ENCODE data around the gene MCM6. TPM values are rescaled to one million over a fixed set of nuclear protein-coding genes. Genes with fewer than 3 reads are reported as not detected.
"Not testable (repeated sequence)": the region's sequence is repeated elsewhere in the genome, so short reads cannot be mapped to it uniquely, and the experiment has no call there.

The MCM6 gene
- total RNA-seq (2014; rRNA removed; shearing (Covaris generic)) = 72.6 and 95.4 TPM in 2 replicates

DNA sequence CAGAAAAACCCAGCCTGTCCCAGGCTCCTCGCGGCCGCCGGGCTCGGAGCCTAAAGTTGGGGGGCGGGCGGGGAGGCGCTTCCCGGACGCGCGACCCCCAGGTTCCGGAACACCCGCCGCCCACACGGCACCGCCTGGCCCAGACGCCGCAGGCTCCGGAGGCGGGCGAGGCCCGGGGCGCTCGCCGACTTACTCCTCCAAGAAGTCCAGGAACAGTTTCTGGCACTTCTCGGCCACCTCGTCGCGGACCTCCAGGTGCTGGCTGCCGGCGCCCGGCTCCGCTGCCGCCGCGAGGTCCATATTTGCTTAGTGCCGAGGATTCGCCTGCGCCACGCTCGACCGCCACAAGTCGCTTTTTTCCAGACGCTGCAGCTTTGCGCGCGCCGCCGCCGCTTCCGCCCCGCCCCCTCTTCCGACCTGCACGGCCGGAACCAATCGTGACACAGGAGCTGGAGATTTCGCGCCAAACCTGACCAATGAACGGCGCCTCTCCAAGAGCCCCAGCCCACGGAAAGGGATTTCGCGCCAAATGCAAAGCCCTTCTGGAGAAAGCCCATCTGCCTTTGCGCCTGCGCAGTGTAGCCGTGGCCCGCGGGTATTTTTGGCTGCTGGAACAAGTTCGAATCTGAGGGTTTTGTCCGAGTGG, at the start of gene MCM6:
Gene MCM6, minus strand, starts transcription at position 378 of the 646 bp plus-strand sequence. Its CDS starts 78 bp downstream, at position 300.
- DNase-seq (ENCODE audit: low spot score) = peak; percentile 99
- in situ Hi-C loops (cut with HindIII; ENCODE audit: low sequenced_read_pairs) = no loop called here

DNA sequence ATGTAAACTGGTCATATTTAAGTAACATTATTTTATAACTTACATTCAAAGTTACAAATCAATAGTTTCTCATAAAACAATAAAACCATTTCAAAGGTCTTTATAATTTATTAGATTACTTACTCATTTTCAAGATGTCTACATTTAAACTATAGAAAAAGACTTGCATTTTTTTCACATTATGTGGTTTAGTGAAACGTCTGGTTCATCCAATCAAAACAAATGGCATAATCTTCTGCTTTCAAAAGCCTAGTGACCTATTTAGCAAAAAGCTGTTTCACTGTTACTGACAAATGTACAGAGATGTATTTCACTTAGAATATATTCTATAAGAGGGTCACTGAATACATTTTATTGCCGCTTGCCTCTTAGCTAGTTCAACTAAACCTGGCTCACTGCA, 49.3 kb upstream of the MCM6 start:
- in situ Hi-C loops (cut with HindIII; ENCODE audit: low sequenced_read_pairs) = no loop called here

DNA sequence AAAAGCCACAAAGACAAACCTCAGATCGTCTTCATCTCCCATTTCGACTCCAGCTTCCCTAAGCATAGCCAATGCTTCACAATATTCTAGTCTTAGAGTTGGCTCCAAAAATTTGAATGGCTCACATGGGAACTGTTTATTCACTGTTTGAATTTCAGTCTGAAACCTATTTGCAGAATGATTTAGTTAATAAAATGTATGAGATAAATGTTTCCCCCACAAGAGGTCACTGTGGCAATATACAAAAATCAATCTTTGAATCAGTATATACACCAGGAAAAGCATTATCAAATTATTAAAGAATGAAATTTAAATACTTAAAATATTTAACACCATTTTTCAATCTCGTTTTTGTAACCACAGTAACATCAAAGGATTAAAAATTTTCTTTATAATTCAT, 40.0 kb upstream of the MCM6 start:
- peak; percentile 70 for DNase-seq (ENCODE audit: low spot score)
- in situ Hi-C loops (cut with HindIII; ENCODE audit: low sequenced_read_pairs) = no loop called here

More for the DNA sequence above, 49.3 kb upstream of the MCM6 start:
- DNase-seq (ENCODE audit: low spot score) = no peak

DNA sequence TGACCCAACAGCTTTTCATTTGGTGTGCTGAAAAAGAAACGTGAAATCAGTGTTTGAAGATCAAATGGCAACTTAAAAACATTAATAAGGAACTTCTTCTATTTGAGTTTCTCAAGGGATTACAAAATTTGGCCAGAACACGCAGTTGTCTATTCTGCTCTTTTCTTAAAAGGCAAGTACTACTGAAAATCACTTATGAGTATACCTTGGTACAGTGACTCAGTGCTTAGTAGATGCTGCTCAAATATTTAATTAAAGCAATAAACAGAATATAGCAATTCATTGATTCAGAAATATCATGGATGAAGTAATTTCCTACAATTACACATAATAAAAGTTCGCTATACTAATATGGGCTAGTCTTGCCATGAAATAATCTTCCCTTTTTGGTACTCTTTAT, 38.2 kb upstream of the MCM6 start:
- no peak for DNase-seq (ENCODE audit: low spot score)
- in situ Hi-C loops (cut with HindIII; ENCODE audit: low sequenced_read_pairs) = no loop called here

DNA sequence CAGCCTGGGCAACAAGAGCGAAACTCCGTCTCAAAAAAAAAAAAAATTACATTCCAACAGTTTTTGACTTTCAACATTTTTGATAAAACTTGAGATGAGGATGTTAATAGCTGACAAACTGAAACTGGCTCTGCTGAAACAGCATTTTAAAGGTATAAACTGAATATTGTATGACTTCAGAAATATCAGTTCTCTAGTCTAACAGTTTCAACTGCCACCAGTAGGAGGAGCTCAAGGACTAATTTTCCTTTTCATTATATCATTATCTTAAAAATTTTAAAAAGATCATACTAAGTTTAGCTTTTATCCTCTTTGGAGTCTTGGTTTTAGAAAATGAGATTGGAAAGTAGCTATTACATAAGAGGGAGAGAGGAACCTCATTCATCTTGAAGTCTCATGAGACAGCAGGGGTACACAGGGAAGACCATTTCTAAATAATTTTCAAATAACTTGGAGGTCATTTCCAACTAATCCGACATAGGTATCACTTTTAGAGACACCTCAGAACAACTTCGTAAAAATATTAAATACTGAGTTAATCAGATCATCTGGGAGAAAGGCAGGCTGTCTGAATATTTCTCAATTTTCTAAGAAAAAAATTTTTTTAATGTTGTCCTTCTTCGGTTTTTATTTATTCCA, 37.6 kb upstream of the MCM6 start:
- DNase-seq (ENCODE audit: low spot score) = peak; percentile 42
- in situ Hi-C loops (cut with HindIII; ENCODE audit: low sequenced_read_pairs) = no loop called here

DNA sequence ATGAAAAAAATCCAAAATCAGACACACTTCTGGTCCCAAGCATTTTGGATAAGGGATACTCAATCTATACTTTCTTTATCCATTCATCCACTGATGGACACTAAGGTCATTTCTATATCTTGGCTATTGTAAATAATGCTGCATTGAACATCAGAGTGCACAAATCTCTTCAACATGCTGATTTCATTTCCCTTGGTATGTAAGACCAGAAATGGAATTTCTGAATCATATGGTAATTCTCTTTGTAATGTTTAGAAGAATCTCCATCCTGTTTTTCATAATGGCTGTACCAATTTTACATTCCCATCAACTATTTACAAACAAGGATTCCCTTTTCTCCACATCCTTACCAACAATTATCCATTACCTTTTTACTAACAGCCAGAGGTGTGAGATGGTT, 33.7 kb upstream of the MCM6 start:
- in situ Hi-C loops (cut with HindIII; ENCODE audit: low sequenced_read_pairs) = no loop called here
- DNase-seq (ENCODE audit: low spot score) = no peak

DNA sequence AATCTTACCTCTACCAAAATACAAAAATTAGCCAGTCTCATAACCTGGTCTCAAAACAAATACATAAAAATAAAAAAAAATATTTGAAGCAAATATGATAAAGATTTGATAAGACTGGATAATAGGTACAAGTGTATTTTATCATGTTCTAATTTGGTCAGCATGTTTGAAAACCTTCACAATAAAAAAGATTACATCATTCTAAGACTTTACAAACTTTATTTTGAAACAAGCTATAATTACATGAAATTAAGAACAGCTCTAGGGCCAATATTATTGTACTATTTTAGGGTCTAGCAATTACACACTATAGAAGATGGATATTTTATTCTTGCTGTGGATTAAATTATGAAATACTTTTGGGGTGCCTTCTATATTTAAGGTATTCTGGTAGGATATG, 29.4 kb upstream of the MCM6 start:
- in situ Hi-C loops (cut with HindIII; ENCODE audit: low sequenced_read_pairs) = no loop called here
- no peak for DNase-seq (ENCODE audit: low spot score)

DNA sequence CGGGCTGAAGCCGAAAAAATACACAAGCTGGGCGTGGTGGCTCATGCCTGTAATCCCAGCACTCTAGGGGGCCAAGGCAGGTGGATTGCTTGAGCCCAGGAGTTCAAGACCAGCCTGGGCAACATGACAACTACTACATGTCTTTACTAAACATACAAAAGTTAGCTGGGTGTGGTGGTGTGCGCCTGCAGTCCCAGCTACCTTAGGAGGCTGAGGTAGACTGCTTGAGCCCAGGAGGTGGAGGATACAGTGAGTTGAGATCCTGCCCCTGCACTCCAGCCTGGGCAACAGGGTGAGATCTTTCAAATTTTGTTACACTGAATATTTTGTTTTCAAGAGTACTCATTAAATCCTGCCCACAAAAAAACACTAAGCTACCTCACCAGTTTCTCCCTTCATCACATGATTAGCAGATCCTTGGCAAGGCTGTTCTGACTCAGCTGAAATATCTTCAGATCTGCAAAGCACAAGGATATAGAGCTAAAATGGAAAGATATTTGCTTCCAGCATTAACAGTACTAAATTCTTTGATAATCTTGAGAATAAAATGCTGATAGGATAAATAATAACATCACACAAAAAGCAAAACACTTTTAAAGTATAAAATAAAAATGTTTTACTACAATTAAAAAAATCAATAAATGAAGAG, 28.2 kb upstream of the MCM6 start:
- no peak for DNase-seq (ENCODE audit: low spot score)
- in situ Hi-C loops (cut with HindIII; ENCODE audit: low sequenced_read_pairs) = no loop called here

DNA sequence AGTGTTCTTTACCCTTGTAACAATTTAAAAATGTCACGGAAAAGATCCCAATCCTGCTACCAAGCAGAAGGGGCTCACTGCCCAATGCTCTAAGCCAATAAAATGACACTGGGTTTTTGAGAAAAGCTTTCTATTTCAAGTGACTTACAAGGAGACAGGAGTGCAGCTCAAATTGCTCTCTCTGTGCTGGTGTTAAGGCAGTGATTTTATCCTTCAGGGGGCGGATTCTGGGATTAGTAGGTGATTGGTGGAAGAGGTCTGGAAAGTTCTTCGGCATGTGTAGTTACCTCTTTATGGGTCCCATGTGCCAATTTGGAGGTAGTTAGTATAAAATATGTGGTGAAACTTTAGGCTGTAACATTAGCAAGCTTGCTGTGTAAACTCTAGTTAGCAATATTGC, 27.4 kb upstream of the MCM6 start:
- in situ Hi-C loops (cut with HindIII; ENCODE audit: low sequenced_read_pairs) = no loop called here
- no peak for DNase-seq (ENCODE audit: low spot score)

DNA sequence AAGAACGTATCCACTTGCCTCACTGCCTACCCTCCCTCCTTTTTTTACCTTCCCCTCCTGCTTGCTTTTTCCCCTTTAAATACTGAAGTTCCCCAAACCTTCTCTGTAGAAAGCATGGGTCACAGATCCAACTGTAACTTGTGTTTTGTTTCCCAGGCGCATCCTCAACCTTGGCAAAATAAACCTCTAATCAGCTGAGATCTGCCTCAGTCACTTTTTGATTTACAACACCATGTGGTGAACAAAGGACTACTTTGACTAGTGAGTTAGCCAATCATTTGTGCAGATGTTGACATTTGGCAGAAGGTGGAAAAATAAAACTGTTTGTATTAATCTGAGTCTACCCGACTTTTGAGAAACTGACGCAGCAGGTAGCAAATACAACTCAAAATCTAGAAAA, 23.3 kb upstream of the MCM6 start:
- in situ Hi-C loops (cut with HindIII; ENCODE audit: low sequenced_read_pairs) = no loop called here

DNA sequence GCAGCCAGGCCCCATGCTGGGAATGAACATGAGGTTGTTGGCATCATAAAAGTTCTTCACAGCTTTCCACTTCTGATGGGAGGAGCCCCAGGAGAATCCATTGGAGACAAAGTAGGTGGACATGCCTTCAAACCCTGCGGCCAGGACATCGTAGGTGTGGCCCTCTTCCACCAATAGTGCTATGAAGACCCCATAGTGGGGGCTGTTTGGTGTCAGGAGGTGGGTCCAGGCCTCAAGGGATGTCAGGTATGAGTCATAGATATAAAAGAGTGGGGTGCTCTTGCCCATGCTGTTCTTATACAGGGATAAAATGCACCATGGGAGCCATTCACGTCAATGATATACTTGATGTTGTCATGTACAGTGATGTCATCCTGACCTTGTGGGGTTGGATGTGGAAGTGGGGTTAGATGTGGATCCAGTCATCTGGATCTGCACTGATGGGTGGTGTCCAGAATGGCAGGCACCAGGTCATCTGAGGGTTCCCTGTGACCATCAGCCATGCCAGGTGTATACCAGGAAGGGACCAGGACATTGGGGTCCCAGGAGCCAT, 22.1 kb upstream of the MCM6 start:
- no peak for DNase-seq (ENCODE audit: low spot score)
- in situ Hi-C loops (cut with HindIII; ENCODE audit: low sequenced_read_pairs) = no loop called here

More for the DNA sequence above, 23.3 kb upstream of the MCM6 start:
- DNase-seq (ENCODE audit: low spot score) = no peak

DNA sequence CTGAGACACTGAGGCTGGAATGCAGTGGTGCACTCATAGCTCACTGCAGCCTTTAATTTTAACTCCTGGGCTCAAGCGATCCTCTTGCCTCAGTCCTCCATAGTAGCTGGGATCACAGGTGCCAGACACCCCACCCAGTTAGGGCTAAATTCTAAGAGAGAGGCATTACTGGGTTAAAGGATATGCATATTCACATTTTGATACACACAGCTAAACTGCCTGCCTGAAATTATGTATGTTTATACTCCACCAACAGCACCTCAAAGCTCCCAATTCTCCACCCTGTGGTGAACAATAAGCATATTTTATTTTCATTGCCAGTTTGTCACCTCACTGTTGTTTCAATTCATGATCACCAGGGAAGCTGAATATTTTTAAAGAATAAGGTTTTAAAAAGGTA, 18.7 kb upstream of the MCM6 start:
- in situ Hi-C loops (cut with HindIII; ENCODE audit: low sequenced_read_pairs) = no loop called here
- no peak for DNase-seq (ENCODE audit: low spot score)

DNA sequence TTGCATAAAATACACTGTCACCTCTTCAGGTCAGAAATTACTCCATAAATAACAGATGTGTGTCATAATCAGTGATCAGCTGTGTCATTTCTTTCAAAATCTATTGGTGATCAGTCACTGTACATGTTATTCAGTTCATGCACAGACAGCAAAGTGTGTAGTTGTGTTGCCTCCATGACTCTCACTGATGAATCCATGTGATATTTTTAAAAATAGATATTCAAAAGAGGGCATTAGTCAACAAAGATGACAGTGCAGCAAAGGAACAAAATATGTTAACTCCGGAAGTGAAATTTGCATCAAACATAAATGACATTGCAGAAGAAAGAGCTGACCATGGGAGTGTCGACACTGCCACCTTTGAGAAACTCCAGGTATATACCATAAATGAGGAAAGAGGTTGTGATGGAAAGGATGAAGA, 17.1 kb upstream of the MCM6 start:
- no peak for DNase-seq (ENCODE audit: low spot score)
- in situ Hi-C loops (cut with HindIII; ENCODE audit: low sequenced_read_pairs) = no loop called here

DNA sequence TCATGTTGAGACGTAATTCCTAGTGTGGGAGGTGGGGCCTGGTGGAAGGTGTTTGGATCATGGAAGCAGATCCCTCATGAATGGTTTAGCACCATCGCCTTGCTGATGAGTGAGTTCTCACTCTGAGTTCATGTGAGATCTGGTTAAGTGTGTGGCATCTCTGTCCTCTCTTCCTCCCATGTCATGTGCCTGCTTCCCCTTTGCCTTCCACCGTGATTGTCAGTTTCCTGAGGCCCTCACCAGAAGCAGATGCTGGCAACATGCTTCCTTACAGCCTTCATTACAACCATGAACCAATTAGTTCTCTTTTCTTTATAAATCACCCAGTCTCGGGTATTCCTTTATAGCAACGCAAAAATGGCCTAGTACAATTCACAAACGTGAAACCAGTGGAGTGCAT, 14.6 kb upstream of the MCM6 start:
- no peak for DNase-seq (ENCODE audit: low spot score)
- in situ Hi-C loops (cut with HindIII; ENCODE audit: low sequenced_read_pairs) = no loop called here

DNA sequence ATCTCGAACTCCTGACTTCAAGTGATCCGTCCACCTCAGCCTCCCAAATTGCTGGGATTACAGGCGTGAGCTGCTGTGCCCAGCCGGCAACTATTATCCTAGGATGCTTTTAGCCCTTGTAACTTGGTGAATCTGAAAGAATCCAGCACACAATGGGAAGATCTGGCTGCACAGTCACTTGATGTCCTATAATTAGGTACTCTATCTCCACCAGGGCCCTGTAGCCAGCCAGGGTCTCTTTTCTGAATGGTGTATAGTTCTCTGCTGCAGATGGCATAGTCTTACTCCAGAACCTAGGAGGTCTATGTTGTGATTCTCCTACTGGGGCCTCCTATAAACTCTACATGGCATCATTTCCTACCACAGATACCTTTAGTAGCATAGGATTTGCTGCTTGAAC, 13.9 kb upstream of the MCM6 start:
- DNase-seq (ENCODE audit: low spot score) = no peak
- in situ Hi-C loops (cut with HindIII; ENCODE audit: low sequenced_read_pairs) = no loop called here

DNA sequence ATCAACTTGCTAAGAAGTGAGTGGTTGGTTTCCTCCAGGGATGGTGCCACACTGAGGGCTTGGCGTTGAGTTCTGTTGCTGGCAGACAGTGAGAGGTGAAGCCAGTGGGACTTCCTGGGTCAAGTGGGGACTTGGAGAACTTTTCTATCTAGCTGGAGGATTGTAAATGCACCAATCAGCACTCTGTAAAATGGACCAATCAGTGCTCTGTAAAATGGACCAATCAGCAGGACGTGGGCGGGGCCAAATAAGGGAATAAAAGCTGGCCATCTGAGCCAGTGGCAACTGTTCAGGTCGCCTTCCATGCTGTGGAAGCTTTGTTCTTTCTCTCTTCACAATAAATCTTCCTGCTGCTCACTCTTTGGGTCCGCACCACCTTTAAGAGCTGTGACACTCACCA, 12.3 kb upstream of the MCM6 start:
- DNase-seq (ENCODE audit: low spot score); in situ Hi-C loops (cut with HindIII; ENCODE audit: low sequenced_read_pairs): not testable (repeated sequence)

DNA sequence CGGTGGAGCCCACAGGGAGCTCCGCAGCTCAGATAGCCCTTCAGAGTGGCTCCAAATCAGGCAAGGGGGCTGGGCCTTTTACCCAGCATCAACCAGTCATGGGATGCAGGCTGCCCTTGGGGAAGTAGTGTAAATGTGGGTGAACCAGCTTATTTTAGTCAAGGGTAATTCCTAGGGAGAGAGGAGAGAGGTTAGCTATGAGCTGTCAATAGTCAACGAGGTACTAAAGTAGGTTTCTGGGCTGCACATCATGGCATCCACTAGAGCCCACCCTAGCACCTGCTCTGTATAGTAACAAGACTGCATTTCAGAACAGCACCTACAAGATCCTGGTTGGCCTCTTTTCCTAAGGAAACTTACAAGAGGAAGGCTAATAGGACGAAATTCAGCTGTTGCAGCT, 9.5 kb upstream of the MCM6 start:
- no peak for DNase-seq (ENCODE audit: low spot score)
- in situ Hi-C loops (cut with HindIII; ENCODE audit: low sequenced_read_pairs) = no loop called here

DNA sequence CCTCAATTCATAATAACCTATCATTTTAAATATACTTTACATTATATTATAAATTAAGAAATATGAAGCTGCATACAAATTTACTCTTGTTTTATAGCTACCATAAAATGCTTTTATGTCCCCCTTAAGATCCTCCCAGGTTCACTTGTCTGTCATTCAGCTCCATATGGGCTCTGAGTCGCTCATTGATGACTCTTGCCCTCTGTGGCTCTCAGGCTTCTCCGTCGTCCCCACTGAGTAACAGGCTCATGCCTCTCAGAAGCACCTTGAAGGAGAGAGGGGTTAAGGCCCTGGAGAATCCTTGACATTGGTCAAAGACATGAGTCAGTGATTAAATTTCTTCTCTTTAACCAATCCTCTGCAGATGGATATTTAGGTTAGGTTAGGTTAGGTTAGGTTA, 6.2 kb upstream of the MCM6 start:
- DNase-seq (ENCODE audit: low spot score) = no peak
- in situ Hi-C loops (cut with HindIII; ENCODE audit: low sequenced_read_pairs) = no loop called here

DNA sequence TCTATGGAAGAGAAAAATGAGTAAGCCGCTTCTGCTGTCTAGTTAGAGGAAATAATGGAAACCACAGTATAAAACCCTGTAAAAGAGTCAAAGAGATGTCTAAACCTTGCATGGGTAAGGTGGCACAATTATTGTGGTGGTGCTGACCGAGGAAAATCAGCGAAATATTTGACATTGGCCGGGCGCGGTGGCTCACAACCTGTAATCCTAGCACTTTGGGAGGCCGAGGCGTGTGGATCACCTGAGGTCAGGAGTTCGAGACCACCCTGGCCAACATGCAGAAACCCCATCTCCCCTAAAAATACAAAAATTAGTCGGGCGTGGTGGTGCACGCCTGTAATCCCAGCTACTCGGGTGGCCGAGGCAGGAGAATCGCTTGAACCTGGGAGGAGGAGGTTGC, 527 bp upstream of the MCM6 start:
- in situ Hi-C loops (cut with HindIII; ENCODE audit: low sequenced_read_pairs); DNase-seq (ENCODE audit: low spot score): not testable (repeated sequence)

DNA sequence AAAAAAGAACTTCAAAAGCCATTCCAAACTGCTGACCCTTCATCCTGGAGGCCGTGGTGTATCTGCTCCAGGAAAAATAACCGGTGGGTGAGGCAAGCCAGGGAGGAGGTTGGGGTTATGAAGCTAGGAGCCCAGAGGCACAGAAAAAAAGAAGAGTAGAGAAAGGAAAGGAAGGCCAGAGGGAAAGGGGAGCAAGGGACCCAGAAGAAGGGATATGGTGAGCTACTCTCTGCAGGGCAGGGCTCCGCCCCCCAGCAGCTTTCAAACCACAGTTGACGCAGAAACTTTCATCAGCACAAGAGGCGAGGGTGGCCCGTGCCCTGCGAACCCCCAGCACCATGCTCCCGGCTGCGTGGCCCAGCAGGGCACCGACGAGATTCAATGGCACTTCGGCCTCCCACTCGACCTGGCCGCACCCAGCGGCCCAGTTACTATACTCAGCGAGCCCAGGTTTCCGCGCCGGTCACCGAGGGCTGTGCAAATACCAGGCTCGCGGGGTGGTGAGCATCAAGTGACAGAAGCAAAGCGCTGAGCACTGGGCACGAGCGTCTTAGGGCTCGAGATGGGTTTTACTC, 665 bp downstream of the MCM6 start:
- peak; percentile 62 for DNase-seq (ENCODE audit: low spot score)
- in situ Hi-C loops (cut with HindIII; ENCODE audit: low sequenced_read_pairs) = no loop called here

Measured in G401 (cell line).